GM18520 (cell line): ENCODE results near the gene HRAS.
A peak's percentile ranks its signal among the peaks of the same experiment; 100 is the strongest.
"Not testable (repeated sequence)": the region's sequence is repeated elsewhere in the genome, so short reads cannot be mapped to it uniquely, and the experiment has no call there.

Experiments used
- ATAC-seq: cut with Tn5 transposase; IDR thresholded peaks from one replicate; pipeline ENCODE4 v1.9.1; 2021; ENCODE audit not compliant: unreplicated experiment

HRAS gene

DNA sequence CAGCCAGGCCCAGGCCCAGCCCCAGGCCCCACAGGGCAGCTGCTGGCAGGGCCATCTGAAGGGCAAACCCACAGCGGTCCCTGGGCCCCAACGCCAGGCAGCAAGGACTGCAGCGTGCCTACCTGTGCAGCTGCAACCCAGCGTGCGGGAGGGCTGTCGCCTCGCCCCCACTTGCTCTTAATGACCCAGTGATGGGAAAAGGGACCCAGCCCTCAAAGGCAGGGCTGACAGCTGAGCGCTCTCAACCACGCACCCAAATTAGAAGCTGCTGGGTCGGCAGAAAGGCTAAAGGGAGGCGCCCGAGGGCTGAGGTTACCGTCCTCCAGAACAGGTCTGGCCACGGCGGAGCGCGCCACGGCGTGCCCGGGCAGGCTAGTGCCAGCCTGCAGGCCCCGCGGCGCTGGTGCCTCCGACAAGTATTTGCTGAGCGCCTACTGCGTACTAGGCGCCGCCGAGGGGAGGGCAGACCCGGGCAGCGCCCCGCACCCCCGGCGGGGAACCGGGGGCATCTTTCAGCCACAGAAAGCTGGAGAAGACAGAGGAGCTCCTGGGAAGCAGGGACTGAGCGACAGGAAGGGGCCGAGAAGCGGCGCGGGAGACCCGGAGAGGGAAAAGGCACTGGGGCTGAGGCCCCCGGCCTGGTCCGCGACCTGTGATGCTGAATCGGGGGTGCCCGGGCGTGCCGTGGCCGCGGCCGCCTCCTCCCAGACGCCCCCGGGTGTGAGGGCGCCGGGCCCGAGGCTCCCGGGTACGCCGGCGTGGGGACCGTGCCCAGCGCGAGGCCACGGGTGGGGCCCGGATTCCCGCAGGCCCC lies 773 bp downstream of the HRAS start:
- ATAC-seq, result no peak

- ATAC-seq, result no peak
These were observed 1.6 kb downstream of the HRAS start for GRCh38 chr11:533586-534395.

DNA sequence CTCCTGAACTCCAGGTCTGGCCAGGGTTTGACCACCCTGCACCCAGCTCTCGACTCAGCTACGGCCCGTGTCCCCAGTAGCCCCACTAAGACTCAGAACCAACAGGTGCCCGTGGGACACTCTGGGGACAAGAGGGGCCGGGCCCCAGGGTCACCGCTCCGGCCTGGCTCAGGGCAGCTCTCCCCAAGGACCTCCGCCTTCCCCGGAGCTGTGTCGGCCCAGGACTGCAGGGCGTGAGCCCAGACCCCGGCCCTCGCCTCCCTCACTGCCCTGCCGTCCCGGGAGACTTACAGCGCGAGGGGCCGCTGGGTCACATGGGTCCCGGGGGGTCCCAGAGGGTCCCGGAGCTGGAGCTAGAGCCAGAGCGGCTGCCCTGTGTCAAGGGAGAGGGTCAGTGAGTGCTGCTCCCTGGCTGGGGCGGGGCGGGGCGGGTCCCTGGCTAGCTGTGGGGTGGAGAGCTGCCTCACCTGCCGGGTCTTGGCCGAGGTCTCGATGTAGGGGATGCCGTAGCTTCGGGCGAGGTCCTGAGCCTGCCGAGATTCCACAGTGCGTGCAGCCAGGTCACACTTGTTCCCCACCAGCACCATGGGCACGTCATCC lies 2.3 kb downstream of the HRAS start:
- no peak for ATAC-seq

GRCh38 chr11:532527-532985 lies 2.8 kb downstream of the HRAS start:
- no peak for ATAC-seq

GRCh38 chr11:531919-532526 lies 3.4 kb downstream of the HRAS start:
- no peak for ATAC-seq

DNA sequence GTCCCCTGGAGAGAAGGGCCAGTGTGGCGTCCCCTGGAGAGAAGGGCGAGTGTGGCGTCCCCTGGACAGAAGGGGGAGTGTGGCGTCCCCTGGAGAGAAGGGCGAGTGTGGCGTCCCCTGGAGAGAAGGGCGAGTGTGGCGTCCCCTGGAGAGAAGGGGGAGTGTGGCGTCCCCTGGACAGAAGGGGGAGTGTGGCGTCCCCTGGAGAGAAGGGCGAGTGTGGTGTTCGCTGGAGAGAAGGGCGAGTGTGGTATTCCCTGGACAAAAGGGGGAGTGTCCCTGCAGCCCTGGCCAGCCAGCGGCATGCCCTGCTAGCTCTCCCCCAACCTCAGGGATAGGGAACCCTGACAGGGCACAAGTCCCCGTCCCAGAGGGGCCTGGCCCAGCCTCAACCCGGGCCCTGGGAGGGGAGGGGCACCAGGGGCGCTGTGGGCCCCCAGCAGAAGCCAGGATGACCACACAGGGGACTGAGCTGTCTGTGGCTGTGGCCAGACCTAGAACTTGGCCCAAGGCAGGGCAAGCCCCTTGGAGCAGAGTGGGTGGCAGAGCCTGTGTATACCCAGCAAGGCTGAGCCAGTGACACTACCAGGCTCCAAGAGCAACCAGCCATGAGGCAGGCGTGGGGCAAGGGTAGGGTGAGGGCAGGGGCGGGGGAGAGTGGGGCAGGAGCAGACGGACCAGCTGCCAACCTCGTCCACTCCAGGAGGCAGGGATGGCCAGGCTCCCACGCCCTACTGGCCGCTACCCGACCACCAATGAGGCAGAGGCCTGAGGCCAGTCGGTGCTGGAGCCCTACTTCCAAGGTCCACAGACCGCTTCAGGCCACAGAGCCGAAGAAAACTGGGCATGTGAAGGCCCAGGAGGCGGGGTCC lies 4.2 kb downstream of the HRAS start:
- ATAC-seq, result no peak

- no peak for ATAC-seq
These were observed 5.5 kb downstream of the HRAS start for GRCh38 chr11:529728-530411.

GRCh38 chr11:528815-529727 lies 6.3 kb downstream of the HRAS start:
- ATAC-seq, result no peak

- ATAC-seq, result no peak
These were observed 7.1 kb downstream of the HRAS start for GRCh38 chr11:528166-528814.

GRCh38 chr11:526192-526591 lies 9.2 kb downstream of the HRAS start:
- no peak for ATAC-seq

GRCh38 chr11:521177-521688 lies 14.1 kb downstream of the HRAS start:
- ATAC-seq, result no peak

DNA sequence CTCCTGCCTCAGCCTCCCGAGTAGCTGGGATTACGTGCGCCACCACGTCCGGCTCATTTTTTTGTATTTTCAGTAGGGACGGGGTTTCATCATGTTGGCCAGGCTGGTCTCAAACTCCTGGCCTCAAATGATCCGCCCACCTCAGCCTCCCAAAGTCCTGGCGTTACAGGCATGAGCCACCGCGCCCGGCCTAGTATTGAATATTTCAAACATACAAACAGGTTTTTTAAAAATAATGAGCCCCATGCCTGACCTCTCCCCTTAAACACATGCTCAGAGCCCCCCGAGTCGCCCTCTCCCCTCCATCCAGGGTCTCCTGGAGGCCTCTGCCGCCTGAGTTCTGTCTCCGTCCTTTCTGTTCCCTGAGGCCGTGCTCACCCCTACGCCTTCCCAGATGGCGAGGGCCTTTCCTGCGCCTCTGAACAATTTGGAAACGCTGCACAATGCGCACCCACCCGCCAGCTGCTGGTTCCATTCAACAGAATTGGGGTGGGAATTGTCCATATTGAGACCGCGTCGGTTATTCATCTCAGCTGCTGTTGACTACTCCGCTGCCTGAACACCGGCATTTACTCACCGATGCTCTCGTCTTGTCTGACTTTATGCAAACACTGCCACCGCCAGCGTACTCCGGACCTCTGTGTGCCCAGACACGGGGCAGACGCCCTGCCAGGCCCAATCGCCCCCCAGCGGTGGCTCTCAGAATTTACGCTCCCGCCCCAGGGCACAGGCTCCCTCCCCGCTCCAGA lies 14.8 kb downstream of the HRAS start:
- ATAC-seq, result no peak

- peak; percentile 46 for ATAC-seq
These were observed 16.7 kb downstream of the HRAS start for GRCh38 chr11:518463-519202.

- not testable (repeated sequence) for ATAC-seq
These were observed 18.3 kb downstream of the HRAS start for GRCh38 chr11:516918-517685.

- no peak for ATAC-seq
These were observed 19.0 kb downstream of the HRAS start for GRCh38 chr11:516400-516799.

- ATAC-seq, result no peak
These were observed 20.2 kb downstream of the HRAS start for GRCh38 chr11:515131-515530.
